NCI-H2029 treated with DMSO at 0.1 percent for 48 hours (cell line): ENCODE data around the gene DNPH1.
A peak's percentile ranks its signal among the peaks of the same experiment; 100 is the strongest.

Experiments
- DNase-seq: peaks from one replicate; lab custom pipeline; 2025; lab: John Stamatoyannopoulos, UW

The DNPH1 gene

DNA sequence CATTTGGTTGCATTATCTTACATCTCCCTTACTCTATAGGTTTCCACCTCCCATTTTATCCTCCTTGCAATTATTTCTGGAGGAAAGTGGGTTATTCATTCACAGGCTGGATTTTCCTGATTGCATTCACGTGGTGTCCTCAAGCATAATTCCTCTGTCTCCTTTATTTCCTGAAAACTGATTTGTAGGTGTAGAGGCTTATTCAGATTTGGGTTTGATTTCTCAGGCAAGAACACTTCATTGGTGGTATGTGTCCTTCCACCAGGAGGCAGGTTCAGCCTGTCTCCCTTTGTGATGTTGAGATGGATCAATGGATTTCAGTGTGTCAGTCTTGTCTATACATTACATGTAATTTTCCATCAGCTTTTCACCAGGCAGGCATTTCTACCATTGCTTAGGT lies 17.3 kb downstream of the DNPH1 start:
- no peak for DNase-seq

DNA sequence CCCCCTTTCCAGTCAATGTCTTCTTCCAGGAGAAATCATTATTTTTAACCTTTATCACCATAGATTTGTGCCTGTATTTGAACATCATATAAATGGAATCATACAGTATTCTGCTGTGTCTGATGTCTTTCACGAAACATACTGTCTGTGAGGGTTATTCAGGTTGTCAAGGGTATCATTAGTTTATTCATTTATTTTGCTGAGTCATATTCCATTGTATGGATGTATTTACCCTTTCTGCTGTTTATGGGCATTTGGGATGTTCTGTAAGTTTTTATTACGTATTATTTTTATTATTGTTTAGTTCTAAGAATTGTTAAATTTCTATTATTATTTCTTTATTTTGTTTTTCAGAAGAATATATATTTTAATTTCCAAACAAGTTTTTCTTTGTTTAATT lies 22.0 kb downstream of the DNPH1 start:
- DNase-seq = no peak

DNA sequence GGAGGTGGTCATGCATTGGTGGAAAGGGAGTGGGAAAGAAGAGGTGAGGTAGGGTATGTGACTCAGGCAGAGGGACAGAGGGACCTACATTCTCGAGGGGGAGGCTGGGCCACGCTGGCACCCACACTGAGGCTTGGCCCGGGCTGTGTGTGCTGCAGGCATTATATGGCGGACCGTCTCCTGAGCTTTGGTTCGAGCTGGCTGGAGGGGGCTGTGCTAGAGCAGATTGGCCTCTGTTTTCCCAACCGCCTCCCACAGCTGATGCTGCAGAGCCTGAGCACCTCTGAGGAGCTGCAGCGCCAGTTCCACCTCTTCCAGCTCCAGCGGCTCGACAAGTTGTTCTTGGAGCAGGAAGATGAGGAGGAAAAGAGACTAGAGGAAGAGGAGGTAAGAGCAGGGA lies 23.4 kb downstream of the DNPH1 start:
- no peak for DNase-seq

DNA sequence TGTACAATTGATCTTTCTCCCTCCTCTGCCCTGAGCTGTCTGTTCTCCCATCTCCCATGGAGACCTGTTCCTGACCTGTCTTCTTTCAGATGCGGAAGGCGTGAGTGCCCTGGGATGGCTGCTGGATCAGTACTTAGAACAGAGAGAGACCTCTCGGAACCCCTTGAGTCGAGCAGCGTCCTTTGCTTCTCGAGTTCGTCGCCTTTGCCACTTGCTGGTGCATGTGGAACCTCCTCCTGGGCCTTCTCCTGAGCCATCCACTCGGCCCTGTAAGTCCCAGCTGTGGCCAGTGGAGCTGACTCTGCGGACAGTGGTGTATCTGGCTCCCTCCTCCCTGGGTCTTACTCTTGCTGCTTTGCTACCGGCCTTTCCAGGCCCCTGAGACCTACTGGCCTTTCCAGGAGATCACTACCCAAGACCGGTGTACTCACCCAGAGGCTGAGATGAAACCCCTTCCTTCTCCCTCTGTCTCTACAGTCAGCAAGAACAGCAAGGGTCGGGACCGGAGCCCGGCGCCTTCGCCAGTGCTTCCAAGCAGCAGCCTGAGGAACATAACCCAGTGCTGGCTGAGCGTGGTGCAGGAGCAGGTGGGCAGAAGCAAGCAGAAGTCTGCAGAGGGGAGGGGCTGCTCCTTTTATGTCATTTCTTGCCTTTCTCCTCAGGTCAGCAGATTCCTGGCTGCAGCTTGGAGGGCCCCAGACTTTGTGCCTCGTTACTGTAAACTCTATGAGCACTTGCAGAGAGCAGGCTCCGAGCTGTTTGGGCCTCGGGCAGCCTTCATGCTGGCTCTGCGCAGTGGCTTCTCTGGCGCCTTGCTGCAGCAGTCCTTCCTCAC lies 24.8 kb downstream of the DNPH1 start:
- no peak for DNase-seq

DNA sequence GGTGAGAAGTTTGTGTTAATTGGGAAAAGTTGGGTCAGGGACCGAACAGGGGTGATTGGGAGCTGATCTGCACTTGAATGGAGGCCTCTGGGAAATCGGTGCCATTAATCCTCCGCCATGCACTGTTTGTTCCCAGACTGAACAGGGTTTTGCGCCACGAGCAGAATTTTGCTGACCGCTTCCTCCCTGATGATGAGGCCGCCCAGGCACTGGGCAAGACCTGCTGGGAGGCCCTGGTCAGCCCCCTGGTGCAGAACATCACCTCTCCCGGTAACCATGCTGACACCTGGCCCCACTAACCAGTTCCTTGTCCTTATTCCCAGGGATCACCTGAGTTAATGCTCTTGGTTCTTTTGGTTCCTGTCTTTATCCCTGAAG lies 25.6 kb downstream of the DNPH1 start:
- no peak for DNase-seq

DNA sequence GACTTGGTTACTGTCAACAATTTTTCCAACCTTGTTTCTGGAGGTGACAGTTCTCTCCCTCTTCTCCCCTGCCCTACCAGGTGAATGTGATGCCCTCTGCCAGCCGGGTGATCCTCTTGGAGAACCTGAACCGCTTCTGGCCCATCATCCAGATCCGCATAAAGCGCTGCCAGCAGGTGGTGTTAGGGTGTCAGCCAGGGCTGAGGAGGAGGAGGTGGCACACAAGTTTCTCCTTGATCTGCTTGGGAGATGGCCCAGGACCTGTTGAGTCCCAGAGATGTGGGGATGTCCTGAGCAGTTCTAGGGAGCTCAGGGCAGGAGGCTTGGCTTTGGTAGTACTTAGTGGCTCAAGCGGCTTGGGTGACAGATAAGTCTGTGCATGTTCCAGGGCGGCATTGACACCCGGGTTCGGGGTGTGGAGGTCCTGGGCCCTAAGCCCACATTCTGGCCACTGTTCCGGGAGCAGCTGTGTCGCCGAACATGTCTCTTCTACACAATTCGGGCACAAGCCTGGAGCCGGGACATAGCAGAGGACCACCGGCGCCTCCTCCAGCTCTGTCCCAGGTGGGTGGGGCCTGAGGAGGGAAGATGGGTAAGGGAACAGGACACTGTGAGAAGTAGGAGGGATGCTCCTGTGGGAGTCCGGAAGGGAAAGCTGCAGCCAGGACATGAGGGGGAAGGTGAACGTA lies 26.1 kb downstream of the DNPH1 start:
- no peak for DNase-seq

DNA sequence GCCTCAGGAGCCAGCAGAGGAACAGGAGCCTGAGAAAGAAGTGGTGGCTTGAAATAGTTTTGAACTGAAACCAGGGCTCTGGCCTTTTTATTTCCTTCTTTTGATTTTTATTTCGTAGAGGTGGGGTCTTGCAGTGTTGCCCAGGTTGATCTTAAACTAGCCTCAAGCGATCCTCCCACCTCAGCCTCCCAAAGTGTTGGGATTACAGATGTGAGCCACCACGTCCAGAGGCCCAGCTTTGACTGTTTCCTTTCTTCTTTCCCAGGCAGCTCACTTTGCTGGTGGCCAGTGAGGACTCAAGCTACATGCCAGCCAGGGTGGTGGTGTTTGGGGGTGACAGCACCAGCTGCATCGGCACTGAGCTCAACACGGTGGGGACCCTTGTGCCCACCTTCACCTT lies 26.8 kb downstream of the DNPH1 start:
- DNase-seq = no peak

DNA sequence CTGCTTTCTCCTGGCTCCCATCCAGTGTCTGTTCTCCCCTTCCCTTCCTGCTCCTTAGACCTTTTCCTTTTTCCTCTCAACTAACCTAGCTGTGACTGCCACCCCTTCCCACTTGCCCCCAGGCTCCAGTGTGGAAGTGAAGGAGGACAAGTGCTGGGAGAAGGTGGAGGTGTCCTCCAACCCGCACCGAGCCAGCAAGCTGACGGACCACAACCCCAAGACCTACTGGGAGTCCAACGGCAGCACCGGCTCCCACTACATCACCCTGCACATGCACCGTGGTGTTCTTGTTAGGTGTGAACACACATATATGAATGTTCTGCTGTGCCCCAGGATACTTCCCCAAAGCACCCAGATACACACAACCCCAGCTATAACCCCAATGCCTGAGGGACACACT lies 28.7 kb downstream of the DNPH1 start:
- DNase-seq = no peak

DNA sequence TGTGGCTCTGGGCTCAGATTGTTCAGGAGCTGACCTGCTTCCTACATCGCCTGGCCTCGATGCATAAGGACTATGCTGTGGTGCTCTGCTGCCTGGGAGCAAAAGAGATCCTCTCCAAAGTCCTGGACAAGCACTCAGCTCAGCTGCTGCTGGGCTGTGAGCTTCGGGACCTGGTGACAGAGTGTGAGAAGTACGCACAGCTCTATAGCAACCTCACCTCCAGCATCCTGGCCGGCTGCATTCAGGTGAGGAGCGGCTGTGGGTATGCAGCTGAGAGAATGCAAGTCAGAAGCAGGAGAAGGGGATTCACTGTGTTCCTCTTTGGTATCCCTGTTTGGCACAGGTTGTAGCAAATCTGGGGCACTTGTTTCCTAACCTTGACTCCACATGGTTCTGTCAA lies 29.4 kb downstream of the DNPH1 start:
- DNase-seq = no peak

DNA sequence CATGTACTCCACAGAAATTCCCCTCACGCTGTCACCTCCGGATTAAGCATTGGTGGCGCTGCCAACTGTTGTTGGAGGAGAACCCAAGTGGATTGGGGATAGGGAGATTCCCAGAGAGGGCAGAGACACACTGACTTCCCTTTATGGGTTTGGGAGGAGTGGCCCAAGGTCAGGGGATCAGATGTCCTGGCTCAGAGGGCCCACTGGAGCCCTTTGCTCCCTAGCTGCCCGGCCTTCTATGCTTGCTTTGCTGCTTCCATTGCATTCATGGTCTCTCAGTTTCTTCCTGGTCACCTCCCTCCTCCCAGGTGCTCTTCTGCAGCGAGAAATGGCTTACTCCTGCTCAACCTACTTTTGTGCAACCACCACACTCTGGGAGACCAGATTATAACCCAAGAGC lies 32.9 kb downstream of the DNPH1 start:
- no peak for DNase-seq

DNA sequence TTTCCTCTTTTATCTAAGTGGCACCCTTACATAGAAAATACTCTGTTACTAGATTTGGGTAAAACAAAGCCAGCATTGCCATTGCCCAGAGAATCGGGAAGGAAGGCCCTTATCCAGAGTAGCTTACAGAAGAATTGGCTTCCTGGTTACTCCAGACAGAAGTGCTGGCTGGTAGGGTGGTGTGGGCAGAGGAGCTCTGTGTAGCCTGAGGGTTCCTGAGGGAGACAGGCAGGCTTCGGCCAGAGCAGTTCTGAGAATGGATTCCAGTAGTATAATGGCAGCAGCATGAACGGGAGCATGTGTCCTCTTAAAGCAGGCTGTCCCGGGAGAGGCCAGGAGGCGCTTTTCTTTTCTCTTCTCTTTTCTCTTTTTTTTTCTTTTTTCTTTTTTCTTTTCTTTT lies 35.4 kb downstream of the DNPH1 start:
- DNase-seq = no peak

DNA sequence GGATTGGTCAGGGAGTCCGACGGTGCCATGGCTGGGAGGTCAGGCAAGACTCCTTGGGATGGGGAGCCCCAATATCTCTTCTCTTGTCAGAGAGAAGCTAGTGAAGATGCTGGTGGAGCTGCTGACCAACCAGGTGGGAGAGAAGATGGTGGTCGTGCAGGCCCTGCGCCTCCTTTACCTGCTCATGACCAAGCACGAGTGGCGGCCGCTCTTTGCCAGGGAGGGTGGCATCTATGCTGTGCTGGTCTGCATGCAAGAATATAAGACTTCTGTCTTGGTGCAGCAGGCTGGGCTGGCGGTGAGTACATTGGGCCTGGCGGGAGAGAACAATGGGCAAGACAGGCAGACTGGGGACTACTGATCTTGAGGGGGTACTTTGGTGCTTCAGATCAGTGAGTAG lies 36.4 kb downstream of the DNPH1 start:
- no peak for DNase-seq

DNA sequence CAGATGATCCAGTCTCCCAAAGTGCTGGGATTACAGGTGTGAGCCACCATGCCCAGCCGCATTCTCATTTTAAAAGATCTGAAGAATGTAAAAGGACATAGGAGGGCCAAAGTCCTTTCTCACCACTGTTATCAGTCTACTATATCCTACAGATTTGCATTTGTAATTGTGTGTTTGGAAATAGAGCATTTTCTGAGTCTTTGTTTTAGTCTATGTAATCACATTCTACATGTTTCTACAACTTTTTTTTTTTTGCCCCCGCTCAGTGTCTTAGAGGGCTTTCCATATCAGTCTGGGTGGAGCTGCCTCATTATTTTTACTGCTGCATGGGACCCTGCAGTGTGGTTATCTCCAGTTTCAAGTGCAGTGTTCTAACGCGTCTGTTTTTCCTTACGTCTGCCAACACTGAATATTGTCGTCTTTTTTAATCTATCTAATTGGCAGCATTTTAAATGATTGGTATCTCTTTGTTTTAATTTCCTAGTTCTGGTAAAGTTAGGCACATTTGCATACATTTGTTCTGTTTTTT lies 39.4 kb downstream of the DNPH1 start:
- DNase-seq = no peak

DNA sequence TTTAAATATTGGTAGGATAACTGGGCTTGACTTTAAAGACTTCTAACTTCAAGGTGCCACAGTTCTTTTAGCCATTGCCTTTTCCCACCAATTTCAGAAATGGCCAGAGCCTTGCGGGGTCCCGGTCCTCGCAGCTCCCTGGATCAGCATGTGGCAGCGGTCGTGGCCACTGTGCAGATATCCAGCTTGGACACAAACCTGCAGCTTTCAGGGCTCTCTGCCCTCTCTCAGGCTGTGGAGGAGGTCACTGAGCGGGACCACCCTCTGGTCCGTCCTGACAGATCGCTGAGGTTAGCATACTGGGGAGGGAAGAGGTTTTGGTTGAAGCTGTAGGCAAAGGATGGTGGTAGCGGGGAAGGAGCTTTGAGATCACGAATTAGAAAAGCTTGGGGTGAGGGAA lies 40.9 kb downstream of the DNPH1 start:
- no peak for DNase-seq

DNA sequence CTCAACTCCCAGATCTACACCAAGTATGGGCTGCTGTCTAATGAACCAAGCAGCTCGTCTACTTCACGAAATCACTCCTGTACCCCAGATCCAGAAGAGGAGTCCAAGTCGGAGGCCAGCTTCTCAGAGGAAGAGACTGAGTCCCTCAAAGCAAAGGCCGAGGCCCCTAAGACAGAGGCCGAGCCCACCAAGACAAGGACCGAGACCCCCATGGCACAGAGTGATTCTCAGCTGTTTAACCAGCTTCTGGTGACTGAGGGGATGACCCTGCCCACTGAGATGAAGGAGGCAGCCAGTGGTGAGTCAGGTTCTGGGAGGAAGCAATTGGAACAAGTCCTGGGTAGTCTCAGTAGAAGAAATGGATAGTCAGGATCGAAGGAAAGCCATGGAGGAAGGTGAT lies 41.5 kb downstream of the DNPH1 start:
- DNase-seq = no peak

DNA sequence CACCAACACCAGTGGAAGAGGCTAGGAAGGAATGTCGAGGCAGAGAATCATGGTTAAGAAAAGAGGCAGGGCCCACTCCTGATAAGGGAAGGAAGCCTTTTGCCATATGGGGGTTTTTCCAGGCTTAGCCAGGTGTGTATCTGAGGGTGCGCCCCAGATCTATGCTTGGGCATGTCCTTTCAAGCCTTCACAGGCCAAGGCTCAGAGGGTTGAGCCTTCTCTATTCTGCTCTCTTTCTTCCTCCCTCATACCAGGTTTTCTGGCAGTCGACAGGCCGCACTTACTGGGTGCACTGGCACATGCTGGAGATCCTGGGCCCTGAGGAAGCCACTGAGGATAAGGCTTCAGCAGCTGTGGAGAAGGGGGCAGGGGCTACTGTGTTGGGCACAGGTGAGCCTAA lies 42.6 kb downstream of the DNPH1 start:
- no peak for DNase-seq

DNA sequence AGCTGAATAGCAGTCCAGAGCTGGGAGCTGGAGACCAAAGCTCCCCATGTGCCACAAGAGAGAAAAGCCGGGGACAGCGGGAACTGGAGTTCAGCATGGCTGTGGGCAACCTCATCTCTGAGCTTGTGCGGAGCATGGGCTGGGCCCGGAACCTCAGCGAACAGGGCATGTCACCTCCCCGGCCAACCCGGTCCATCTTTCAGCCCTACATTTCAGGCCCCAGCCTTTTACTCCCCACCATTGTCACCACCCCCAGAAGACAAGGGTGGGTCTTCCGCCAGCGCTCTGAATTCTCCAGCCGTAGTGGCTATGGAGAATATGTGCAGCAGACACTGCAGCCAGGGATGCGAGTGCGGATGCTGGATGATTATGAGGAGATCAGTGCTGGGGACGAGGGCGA lies 43.3 kb downstream of the DNPH1 start:
- DNase-seq = no peak

DNA sequence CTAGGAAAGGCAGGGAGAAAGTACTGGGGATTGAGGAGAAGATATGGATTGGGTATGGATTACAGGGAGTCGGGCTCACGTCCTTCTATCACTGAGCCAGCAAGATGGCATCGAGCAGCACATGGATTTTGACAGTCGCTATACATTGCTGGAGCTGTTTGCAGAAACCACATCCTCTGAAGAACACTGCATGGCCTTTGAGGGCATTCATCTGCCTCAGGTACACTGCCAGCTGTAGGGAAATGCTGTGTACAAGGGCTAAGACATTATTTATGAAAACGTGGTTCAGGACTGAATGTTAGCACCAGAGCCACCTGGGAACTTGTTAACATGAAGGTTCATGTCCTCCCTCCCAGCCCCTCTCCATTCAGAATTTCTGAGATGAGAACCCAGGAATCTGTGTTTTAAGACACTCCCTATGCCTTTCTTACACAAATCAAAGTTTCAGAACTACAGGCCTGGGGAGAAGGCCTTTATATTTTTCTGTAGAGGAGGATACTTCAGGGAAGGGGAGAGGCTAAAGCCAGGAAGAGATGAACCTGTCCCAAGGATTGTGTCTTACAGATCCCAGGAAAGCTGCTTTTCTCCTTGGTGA lies 43.8 kb downstream of the DNPH1 start:
- no peak for DNase-seq

DNA sequence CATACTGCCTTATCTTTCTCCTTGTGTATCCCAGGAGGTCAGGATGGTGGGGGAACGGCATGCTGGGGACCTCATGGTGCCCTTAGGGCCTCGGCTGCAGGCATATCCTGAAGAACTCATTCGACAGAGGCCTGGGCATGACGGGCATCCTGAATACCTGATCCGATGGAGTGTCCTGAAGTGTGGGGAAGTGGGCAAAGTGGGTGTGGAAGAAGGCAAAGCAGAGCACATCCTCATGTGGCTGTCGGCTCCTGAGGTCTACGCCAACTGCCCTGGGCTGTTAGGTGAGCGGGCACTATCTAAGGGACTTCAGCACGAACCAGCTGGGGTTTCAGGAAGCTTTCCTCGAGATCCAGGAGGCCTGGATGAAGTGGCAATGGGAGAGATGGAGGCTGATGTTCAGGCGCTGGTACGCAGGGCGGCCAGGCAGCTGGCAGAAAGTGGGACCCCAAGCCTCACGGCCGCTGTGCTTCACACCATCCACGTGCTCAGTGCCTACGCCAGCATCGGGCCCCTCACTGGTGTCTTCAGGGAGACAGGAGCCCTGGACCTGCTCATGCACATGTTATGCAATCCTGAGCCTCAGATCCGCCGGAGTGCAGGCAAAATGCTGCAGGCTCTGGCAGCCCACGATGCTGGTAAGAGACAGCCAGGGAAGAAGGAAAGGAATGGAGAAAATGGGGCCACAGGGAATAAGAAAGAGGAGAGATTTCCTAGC lies 44.9 kb downstream of the DNPH1 start:
- DNase-seq = no peak

DNA sequence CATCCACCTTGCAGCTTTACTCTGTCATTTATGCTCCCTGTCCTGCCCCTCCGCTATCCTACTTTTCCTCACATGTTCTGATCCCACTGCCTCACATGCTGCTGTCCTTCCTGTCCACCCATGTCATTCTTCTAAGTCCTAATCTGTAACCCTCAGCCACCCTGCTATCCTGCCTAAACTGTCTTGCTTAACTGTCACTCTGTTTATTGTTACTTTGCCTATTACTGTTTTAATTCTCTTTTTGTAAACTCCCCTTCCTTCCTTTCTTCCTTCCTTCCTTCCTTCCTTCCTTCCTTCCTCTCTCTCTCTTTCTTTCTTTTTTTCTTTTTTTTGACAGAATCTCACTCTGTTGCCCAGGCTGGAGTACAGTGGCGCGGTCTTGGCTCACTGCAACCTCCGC lies 45.8 kb downstream of the DNPH1 start:
- DNase-seq = no peak

DNA sequence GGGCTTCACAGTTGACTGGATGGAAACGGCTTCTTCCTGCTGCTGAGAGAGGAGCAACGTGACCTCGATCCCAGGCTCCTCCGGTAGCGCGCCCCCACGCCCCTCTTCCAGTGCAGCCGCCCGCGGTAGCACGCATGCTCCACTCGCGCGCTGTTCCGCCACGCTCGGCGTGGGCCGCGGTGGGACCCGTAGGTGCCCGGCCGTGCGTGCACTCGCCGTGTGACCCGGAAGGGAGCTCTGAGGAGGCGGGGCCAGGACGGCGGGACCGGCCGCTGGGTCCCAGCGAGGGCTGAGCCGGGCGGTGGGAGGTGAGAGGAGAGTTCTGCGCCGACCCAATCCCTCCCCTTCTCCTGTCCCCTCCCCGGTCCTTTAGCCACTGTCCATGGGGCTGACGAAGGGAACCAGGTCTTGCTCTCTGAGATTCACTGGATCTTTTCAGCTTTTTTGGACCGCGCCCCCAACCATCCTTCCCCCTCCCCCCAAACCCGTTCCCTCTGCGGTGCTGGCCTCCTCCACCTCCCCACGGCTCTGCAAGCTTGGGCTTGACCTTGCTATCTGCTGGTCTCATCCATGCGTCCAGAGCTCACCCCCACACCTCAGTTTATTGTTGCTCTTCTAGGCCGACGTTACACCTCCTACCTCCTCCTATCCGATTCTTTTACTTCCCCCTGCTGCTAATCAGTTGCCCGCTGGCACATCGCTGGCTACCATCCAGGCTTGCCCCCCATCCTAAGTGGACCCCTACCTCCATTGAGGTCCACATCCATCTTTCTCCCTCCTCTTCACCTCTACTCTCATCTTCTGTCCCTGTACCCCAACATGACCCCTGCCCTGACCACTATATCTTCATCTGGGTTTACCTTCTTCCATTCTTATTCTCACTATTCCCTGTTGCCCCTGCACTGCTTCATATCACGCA lies 47.1 kb downstream of the DNPH1 start, which contains the start of gene CUL9:
CUL9 (plus strand) TSS at position 255 of the 919 bp plus-strand sequence. CDS start 2,115 bp downstream, outside the sequence.
- DNase-seq = peak; percentile 38
